IMR-90 (cell line): ENCODE measurements around the gene ASAP2. TPM values are rescaled to one million over a fixed set of nuclear protein-coding genes. Genes with fewer than 3 reads are reported as not detected.

ENCODE experiments used
- ATAC-seq: fragments of 200-7000 bp; cut with Tn5 transposase; 2 replicates; pipeline ENCODE4 v1.9.1; 2020; ENCODE audit warnings: low read depth, mild to moderate bottlenecking, moderate library complexity
- BruUV-seq: library from RNA; stranded (reverse); fragments of 400-500 nt; replicated peaks from 2 replicates; lab custom pipeline; 2021; lab: Mats Ljungman, UMichigan
- CTCF ChIA-PET: fragments of 300-600 bp; formaldehyde crosslinking; extraction: SDS; loops from one replicate; lab custom pipeline; 2021; ENCODE audit warnings: antibody characterized with exemption; lab: Yijun Ruan, JAX
- POLR2A ChIA-PET: fragments of 300-600 bp; sonication (Branson Sonifier 250); formaldehyde crosslinking; loops from one replicate; lab custom pipeline; 2022; ENCODE audit warnings: antibody characterized with exemption; ENCODE audit not compliant: unreplicated experiment; lab: Charles Lee
- DNase-seq: peaks from one replicate; pipeline ENCODE4 v3.0.0; 2013
- H2AFZ ChIP-seq: replicated peaks from 2 replicates; pipeline ENCODE3; 2013; ENCODE audit warnings: low read length, mild to moderate bottlenecking; ENCODE audit not compliant: poor library complexity
- H2AK5ac ChIP-seq: 2 replicates; pipeline ENCODE4 v1.6.1; 2013; ENCODE audit warnings: low read depth, low read length, inconsistent platforms
- H2AK9ac ChIP-seq: replicated peaks from 2 replicates; pipeline ENCODE3; 2013; ENCODE audit warnings: mild to moderate bottlenecking, low read depth, low read length, moderate library complexity; ENCODE audit not compliant: poor library complexity
- H2BK120ac ChIP-seq: 2 replicates; pipeline ENCODE4 v1.6.1; 2013; ENCODE audit warnings: low read depth, low read length, inconsistent platforms
- H2BK15ac ChIP-seq: 3 replicates; pipeline ENCODE4 v1.6.1; 2013; ENCODE audit warnings: low read depth, low read length, inconsistent platforms
- H2BK20ac ChIP-seq: 2 replicates; pipeline ENCODE4 v1.6.1; 2013; ENCODE audit warnings: low read depth, mild to moderate bottlenecking, inconsistent platforms, low read length, moderate library complexity
- H2BK5ac ChIP-seq: 2 replicates; pipeline ENCODE4 v1.6.1; 2013; ENCODE audit warnings: mild to moderate bottlenecking, low read depth, low read length, inconsistent platforms; ENCODE audit not compliant: poor library complexity, severe bottlenecking
- H3K14ac ChIP-seq: replicated peaks from 2 replicates; pipeline ENCODE4 v1.6.1; 2013; ENCODE audit warnings: low read depth, low read length, inconsistent platforms
- H3K18ac ChIP-seq: 2 replicates; pipeline ENCODE4 v1.6.1; 2013; ENCODE audit warnings: low read depth, low read length, control low read depth
- H3K23ac ChIP-seq: 2 replicates; pipeline ENCODE4 v1.6.1; 2013; ENCODE audit warnings: low read depth, low read length, inconsistent platforms
- H3K27ac ChIP-seq: 2 replicates; pipeline ENCODE4 v1.5.1; 2013; ENCODE audit warnings: mild to moderate bottlenecking, control low read depth, low read length; ENCODE audit not compliant: insufficient read depth
- H3K27me3 ChIP-seq: 2 replicates; pipeline ENCODE4 v1.6.1; 2013; ENCODE audit warnings: low read length; ENCODE audit not compliant: control insufficient read depth, insufficient read depth
- H3K36me3 ChIP-seq: 2 replicates; pipeline ENCODE4 v1.6.1; 2013; ENCODE audit warnings: low read length, mixed read lengths; ENCODE audit not compliant: control insufficient read depth, insufficient read depth
- H3K4ac ChIP-seq: 2 replicates; pipeline ENCODE4 v1.6.1; 2013; ENCODE audit warnings: low read depth, low read length, inconsistent platforms
- H3K4me1 ChIP-seq: 2 replicates; pipeline ENCODE4 v1.6.1; 2013; ENCODE audit warnings: low read length, mixed read lengths; ENCODE audit not compliant: control insufficient read depth, insufficient read depth
- H3K4me2 ChIP-seq: 2 replicates; pipeline ENCODE4 v1.6.1; 2013; ENCODE audit warnings: low read depth, mild to moderate bottlenecking, control low read depth, low read length, moderate library complexity
- H3K4me3 ChIP-seq: 2 replicates; pipeline ENCODE4 v1.5.1; 2013; ENCODE audit warnings: low read depth, mild to moderate bottlenecking, control low read depth, low read length, moderate library complexity; ENCODE audit not compliant: insufficient read depth
- H3K56ac ChIP-seq: 2 replicates; pipeline ENCODE4 v1.6.1; 2013; ENCODE audit warnings: low read length, inconsistent platforms; ENCODE audit not compliant: insufficient read depth; ENCODE audit errors: extremely low read depth
- H3K79me1 ChIP-seq, 2 experiments: 2 replicates each; pipeline ENCODE4 v1.6.1; 2013; ENCODE audit warnings: low read length in 2 of 2, inconsistent platforms in 1 of 2, low read depth in 1 of 2
- H3K9ac ChIP-seq: 2 replicates; pipeline ENCODE4 v1.6.1; 2013; ENCODE audit warnings: low read depth, low read length, control low read depth
- H3K9me1 ChIP-seq: 2 replicates; pipeline ENCODE4 v1.6.1; 2013; ENCODE audit warnings: low read length, inconsistent platforms; ENCODE audit not compliant: insufficient read depth
- H3K9me3 ChIP-seq: 2 replicates; pipeline ENCODE4 v1.6.1; 2013; ENCODE audit warnings: low read length; ENCODE audit not compliant: control insufficient read depth, insufficient read depth
- H4K20me1 ChIP-seq: 2 replicates; pipeline ENCODE4 v1.6.1; 2013; ENCODE audit warnings: low read length, inconsistent platforms; ENCODE audit not compliant: insufficient read depth
- H4K5ac ChIP-seq: 2 replicates; pipeline ENCODE4 v1.6.1; 2013; ENCODE audit warnings: mild to moderate bottlenecking, low read depth, low read length, control low read depth
- H4K8ac ChIP-seq, 2 experiments: 2 replicates each; pipeline ENCODE4 v1.6.1; 2013; ENCODE audit warnings: low read depth in 2 of 2, low read length in 2 of 2, control low read depth in 1 of 2, inconsistent platforms in 1 of 2
- H4K91ac ChIP-seq: 2 replicates; pipeline ENCODE4 v1.6.1; 2013; ENCODE audit warnings: low read depth, low read length, inconsistent platforms; ENCODE audit not compliant: insufficient read depth
- BHLHE40 ChIP-seq: fragments of 150-350 bp; IDR thresholded peaks from 2 replicates; pipeline ENCODE4 v1.6.1; 2016; ENCODE audit warnings: mild to moderate bottlenecking, low read depth, low read length
- CEBPB ChIP-seq: IDR thresholded peaks from 2 replicates; pipeline ENCODE4 v1.6.1; 2012; ENCODE audit warnings: low read depth, low read length, improper control_type of control experiment
- CHD1 ChIP-seq: IDR thresholded peaks from 2 replicates; pipeline ENCODE4 v1.6.1; 2012; ENCODE audit warnings: low read depth, low read length, improper control_type of control experiment
- CTCF ChIP-seq: conservative IDR thresholded peaks from 2 replicates; pipeline ENCODE4 v1.5.1; 2012; ENCODE audit warnings: mild to moderate bottlenecking, low read depth, low read length, improper control_type of control experiment
- ELK1 ChIP-seq: fragments of 150-350 bp; IDR thresholded peaks from 2 replicates; pipeline ENCODE4 v1.6.1; 2016; ENCODE audit warnings: low read depth, mild to moderate bottlenecking, low read length, moderate library complexity, borderline replicate concordance
- FOS ChIP-seq: fragments of 150-350 bp; IDR thresholded peaks from 2 replicates; pipeline ENCODE4 v1.6.1; 2016; ENCODE audit warnings: low read depth, low read length
- MAFK ChIP-seq: IDR thresholded peaks from 2 replicates; pipeline ENCODE4 v1.6.1; 2012; ENCODE audit warnings: low read depth, low read length, improper control_type of control experiment
- MAZ ChIP-seq: IDR thresholded peaks from 2 replicates; pipeline ENCODE4 v1.6.1; 2012; ENCODE audit warnings: low read depth, mild to moderate bottlenecking, low read length, improper control_type of control experiment, moderate library complexity, borderline replicate concordance
- MXI1 ChIP-seq: IDR thresholded peaks from 2 replicates; pipeline ENCODE4 v1.6.1; 2012; ENCODE audit warnings: low read depth, mild to moderate bottlenecking, low read length, moderate library complexity, borderline replicate concordance
- NFE2L2 ChIP-seq: fragments of 150-350 bp; IDR thresholded peaks from 2 replicates; pipeline ENCODE4 v1.6.1; 2016; ENCODE audit warnings: low read depth, mild to moderate bottlenecking, low read length
- POLR2A ChIP-seq: IDR thresholded peaks from 2 replicates; pipeline ENCODE4 v1.6.1; 2012; ENCODE audit warnings: mild to moderate bottlenecking, low read depth, low read length
- RAD21 ChIP-seq: IDR thresholded peaks from 2 replicates; pipeline ENCODE4 v1.6.1; 2012; ENCODE audit warnings: low read length, improper control_type of control experiment
- RCOR1 ChIP-seq: IDR thresholded peaks from 2 replicates; pipeline ENCODE4 v1.6.1; 2012; ENCODE audit warnings: mild to moderate bottlenecking, low read length, improper control_type of control experiment; ENCODE audit not compliant: insufficient replicate concordance
- RFX5 ChIP-seq: IDR thresholded peaks from 2 replicates; pipeline ENCODE4 v1.8.0; 2012; ENCODE audit warnings: low read depth, mild to moderate bottlenecking, low read length, moderate library complexity
- SMC3 ChIP-seq: fragments of 150-350 bp; IDR thresholded peaks from 2 replicates; pipeline ENCODE4 v1.6.1; 2016; ENCODE audit warnings: low read depth, mild to moderate bottlenecking, antibody characterized with exemption, low read length, moderate library complexity
- USF2 ChIP-seq: fragments of 150-350 bp; IDR thresholded peaks from 2 replicates; pipeline ENCODE4 v1.6.1; 2017; ENCODE audit warnings: mild to moderate bottlenecking, antibody characterized with exemption, low read length, low read depth
- WGBS, 2 experiments: methylation state at CpG; one replicate each; pipeline versions ENCODE4 v1.1.5 to v1.1.7; 2013; ENCODE audit warnings: missing lambda C conversion rate in 2 of 2; ENCODE audit not compliant: insufficient read length in 1 of 2; ENCODE audit errors: extremely low coverage in 2 of 2; 5-methylcytosine and 5-hydroxymethylcytosine counted together
- dilution Hi-C: fragments of 300-500 bp; cut with HindIII; formaldehyde crosslinking; loops from one replicate; pipeline ENCODE4 v1.14.3; 2018; ENCODE audit warnings: low sequenced_read_pairs; ENCODE audit not compliant: unreplicated experiment
- in situ Hi-C: fragments of 300-500 bp; cut with MboI; formaldehyde crosslinking; loops from 3 replicates; pipeline ENCODE4 v1.14.3; 2019; ENCODE audit warnings: low sequenced_read_pairs, inconsistent platforms, mixed read lengths
- intact Hi-C: fragments of 100-400 bp; cut with micrococcal nuclease; formaldehyde crosslinking; loops from 2 replicates; pipeline ENCODE4 v1.10.0; 2022
- polyA plus RNA-seq, 3 experiments: library from polyadenylated mRNA; depleted of rRNA; stranded (reverse); fragments of >200 nt; gene quantifications; 2 replicates each; pipeline ENCODE4 v1.2.3, GENCODE V29; 2012; ENCODE audit warnings: low replicate concordance in 1 of 3
- total RNA-seq: library from RNA; depleted of rRNA; stranded (reverse); fragments of >200 nt; gene quantifications from 2 replicates; pipeline ENCODE4 v1.2.3, GENCODE V29; 2012

Gene ASAP2
- total and polyA plus RNA-seq, 2 of the 4 experiments (the other 2 are of a cell fraction) = 19.7 to 28.1 TPM

- DNase-seq (no peak), ATAC-seq (no peak)
- H3K27me3 ChIP-seq = no peaks in the 10 kb centered on the region
- peaks cover 53 to 93% of the 10 kb centered on the region in 2 experiments for H3K79me1 ChIP-seq
- H3K27ac ChIP-seq = no peak overlapping the region
- H4K20me1 ChIP-seq = peaks cover 47% of the 10 kb centered on the region
- no peak for TF ChIP-seq FOS
- no peak for TF ChIP-seq CHD1
- TF ChIP-seq USF2 = no peak
- no peak for TF ChIP-seq MAZ
- no peak for TF ChIP-seq CEBPB
- TF ChIP-seq MXI1 = no peak
- TF ChIP-seq RFX5 = no peak
- no peak for TF ChIP-seq NFE2L2
- no peak for TF ChIP-seq POLR2A
- no peak for TF ChIP-seq ELK1
- TF ChIP-seq RCOR1 = no peak
- no peak for TF ChIP-seq SMC3
- no peak for TF ChIP-seq CTCF
- TF ChIP-seq BHLHE40 = no peak
- TF ChIP-seq RAD21 = no peak
- no peak for TF ChIP-seq MAFK
- BruUV-seq = no TSS peak
- H3K9me1 ChIP-seq = peaks cover 41% of the 10 kb centered on the region
- no peak overlapping the region for H2BK120ac ChIP-seq
- no peak overlapping the region for H2BK15ac ChIP-seq
- H3K9me3 ChIP-seq = no peaks in the 10 kb centered on the region
- no peak overlapping the region for H3K56ac ChIP-seq
- H3K23ac ChIP-seq = peak overlapping the region; percentile 47; the same call in 1 of the 2 replicates
- H3K4ac ChIP-seq = peak overlapping the region; percentile 30; the same call in 1 of the 2 replicates
- 90% methylated on average over 3 of the region's 6 CpGs; no CpG with 5 or more reads in 1 of the 2 experiments for WGBS, 2 experiments
- 0 out of 2 replicates have a peak overlapping the region, but pooled peaks have one; percentile 32 for H3K14ac ChIP-seq
- H3K36me3 ChIP-seq = no peaks in the 10 kb centered on the region
- H2AK5ac ChIP-seq = no peak overlapping the region
- H3K18ac ChIP-seq = no peak overlapping the region
- dilution Hi-C loops (no loop called here), in situ Hi-C loops (no loop called here), intact Hi-C loops (no loop called here)
- H3K4me2 ChIP-seq = no peak overlapping the region
- H4K91ac ChIP-seq = no peak overlapping the region; the same call in 1 of the 2 replicates
- no peak overlapping the region for H2AFZ ChIP-seq
- no peak overlapping the region for H4K8ac ChIP-seq
- H3K9ac ChIP-seq = no peak overlapping the region
- H3K4me3 ChIP-seq = no peak overlapping the region
- peak overlapping the region; percentile 61; the same call in 1 of the 2 replicates for H2BK20ac ChIP-seq
- no peak overlapping the region for H2BK5ac ChIP-seq
- ChIA-PET POLR2A (no interaction called here), CTCF (no interaction called here)
- H3K4me1 ChIP-seq = peaks cover 17% of the 10 kb centered on the region
- H2AK9ac ChIP-seq = no peak overlapping the region
- no peak overlapping the region for H4K5ac ChIP-seq
Observed at GRCh38 chr2:9312591-9312990, 106.0 kb downstream of the ASAP2 start.
